NCI-H146 treated with DMSO at 0.1 percent for 48 hours (cell line): ENCODE data around the gene CTTN.
"Not testable (repeated sequence)": the region's sequence is repeated elsewhere in the genome, so short reads cannot be mapped to it uniquely, and the experiment has no call there.

ENCODE experiments used
- DNase-seq: peaks from one replicate; lab custom pipeline; 2025; ENCODE audit not compliant: unreplicated experiment; lab: John Stamatoyannopoulos, UW

Gene CTTN

DNA sequence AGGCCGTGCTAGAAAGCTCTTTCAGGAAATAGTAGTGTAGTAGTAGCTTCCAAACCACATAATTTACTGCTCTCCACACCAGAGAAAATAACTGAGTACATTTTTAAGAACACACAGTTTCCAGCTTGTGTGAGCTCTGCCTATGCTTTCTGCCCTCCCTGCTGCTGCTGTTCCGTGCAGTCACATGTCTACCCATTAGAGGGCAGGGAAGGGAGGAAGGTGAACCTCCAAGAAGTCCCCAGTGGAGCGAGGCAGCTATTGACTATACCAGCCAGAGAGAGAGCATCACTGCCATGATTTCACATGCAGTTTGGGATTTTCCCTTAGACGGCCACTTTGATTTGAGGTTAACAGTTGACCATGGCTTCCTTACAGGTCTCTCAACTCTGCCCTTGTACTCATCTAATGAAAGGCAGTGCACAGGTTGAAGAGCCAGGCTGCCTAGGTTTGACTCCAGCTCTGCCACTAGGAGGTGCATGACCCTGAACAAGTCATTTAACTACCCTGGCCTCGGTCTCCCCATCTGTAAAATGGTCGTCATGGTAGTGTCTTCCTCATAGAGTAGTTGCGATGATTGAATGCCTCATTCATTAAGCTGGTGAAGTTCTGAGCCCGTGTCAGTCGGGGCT is 19.7 kb upstream of the CTTN start:
- no peak for DNase-seq

DNA sequence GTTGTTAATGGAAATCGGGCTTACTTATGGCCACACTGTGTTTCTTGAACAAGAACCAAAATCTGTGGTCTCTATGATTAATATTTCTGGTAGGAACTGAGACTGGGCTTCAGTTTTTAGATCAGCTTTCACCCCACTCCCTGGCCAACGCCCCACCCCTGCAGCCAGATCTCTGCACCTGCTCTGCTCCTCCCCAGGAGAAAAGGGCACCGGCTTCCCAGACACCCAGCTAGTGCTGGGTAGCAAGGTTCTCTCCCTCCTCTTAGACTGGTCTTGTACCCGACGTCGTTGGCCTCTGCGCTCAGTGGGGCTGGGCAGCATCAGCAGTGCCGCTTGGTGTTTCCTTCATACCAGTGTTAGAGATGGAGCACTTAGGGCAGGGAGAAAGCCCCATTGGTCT is 17.0 kb upstream of the CTTN start:
- DNase-seq = no peak

DNA sequence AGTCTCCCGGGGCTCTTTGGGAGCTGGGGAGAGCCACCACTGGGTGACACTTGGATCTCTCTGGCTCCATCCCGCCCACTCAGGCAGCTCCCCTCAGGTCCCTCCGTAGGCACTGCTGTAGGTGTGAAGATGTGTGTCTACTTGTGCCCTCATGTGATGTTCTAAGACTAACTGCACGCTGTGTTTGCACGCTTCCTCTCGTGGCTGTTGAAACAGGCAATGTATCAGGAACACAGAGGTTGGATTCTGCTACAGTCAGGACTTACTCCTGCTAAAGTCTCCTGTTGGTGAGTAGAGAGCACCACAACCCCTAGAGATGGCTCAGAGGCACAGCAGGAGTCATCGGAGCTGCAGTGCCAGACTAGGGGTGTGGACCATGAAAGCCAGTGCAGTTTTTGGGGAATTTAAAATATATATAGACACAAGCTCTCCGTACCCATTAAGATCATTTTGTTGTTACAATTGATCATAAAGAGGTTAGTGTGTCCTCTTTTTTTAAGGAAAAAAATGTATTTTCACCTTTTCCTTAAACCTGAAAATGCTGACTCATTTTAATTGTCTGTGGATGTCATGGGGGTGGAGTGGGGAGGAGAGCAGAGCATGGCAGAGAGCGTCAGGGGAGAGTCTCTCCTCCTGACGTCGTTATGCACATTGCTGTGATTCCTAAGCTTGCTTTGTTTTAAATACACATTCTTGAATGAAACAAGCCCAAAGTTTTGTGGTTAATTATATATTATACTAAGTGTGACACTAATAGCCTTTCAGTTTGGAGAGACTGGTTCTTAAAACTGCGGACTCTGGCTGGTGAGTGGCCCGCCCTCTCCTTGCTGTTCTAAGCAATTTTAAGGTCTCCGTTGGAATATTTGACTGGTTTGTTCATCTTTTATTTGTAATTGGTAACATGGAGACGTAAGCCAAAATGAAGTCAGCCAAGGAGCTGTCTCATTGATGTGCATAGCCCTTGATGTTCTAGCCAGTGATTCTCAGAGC is 16.2 kb upstream of the CTTN start:
- no peak for DNase-seq

DNA sequence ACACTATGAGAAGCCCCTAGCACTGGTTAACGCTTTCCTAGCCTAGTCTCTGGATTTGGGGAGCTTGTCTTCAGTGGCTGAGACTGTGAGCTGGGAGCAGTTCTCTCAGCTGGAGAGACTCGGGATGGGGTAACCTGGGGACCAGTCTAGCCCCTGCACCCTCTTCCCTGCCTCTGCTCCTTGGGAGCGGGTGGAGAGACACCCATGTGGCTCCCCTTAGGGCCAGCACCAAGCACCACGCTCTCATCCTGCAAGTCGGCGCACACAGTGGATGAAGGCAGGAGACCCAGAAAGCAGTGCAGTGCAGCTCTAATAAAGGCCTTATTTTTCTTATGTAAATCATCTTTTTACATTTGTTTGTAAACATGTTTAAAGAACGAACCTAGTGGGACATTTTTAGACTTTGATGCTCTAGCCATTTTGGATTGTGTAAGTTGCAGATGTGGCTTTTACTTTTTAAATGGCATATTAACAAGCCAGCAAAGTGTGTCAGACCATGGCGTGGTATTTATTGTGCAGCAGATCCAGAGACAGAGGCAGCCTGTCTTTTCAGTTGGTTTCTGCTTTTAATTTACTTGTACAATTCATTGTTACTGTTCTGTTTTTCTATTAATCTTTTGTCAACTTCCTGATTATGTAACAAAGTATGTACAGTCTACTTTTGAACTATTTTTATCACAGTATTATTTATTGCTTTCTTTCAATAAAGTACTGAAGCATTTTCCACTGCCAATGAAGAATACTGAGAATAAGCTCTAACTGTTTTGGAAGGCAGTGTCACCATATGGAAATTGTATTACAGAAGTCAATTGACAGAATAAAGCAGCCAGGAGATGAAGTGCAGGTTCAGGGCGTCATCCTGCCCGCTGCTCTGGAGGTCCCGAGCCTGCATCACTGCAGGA is 14.4 kb upstream of the CTTN start:
- no peak for DNase-seq

DNA sequence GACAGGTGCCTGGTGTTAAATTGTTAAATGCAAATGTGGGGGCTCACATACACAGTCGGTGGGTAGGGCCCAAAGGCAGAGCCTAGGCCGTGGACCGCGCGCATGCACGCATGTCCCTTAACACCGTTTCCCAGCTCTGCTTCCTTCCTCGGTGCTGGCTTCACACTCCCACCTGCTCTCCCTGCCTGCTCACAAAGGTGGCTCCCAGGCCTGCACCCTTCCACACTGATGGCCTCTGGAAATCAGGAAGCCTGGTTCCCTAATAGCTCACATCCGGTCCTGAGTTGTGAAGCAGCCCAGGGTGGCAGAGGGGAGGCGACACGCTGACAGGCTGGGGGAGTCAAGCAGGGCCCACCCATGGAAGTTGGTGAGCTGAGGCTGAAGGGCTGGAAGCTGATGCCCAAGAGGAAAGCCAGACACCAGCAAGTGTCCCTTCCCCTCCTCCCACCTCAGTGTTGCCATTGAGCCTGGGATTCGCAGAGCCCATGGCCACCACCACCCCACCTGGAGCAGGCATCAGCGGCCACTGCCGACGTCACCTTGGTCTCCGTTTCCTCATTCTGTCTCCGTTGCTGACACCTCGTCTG is 13.7 kb upstream of the CTTN start:
- DNase-seq = no peak

DNA sequence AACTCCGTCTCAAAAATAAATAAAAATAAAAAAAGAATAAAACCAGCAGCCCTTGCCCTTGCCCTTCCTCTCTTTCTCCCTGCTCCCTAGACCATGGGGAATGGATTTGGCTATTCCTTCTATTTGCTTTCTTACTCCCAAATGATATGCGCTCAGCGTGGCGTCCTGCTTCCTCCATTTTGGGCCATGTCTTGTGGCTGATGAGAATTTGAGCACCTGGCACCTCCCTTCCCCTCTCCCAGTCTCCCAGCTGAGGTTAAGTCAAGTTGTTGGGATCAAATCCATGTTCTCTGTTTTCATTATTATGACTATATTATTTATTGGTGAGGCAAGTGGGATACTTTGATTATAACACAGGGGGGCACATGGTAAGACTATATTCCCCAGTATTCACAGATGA is 10.8 kb upstream of the CTTN start:
- no peak for DNase-seq

DNA sequence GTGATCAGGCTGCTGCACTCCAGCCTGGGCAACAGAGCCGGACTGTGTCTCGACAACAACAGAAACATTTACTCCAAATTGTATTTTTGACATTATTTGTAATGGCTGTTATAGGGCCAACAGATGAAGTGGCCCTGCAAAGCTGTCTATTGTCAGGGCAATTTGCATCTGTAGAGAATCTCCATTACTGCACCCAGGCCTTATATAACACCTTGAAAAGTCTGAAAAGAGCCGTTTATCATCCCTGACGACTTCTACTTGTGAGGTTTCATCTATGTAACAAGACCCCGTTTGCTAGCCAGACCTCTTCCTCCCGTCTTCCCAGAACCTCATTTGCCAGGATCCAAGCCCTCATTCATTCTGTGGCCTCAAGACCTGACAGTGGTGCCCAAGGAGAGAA is 9.1 kb upstream of the CTTN start:
- no peak for DNase-seq

DNA sequence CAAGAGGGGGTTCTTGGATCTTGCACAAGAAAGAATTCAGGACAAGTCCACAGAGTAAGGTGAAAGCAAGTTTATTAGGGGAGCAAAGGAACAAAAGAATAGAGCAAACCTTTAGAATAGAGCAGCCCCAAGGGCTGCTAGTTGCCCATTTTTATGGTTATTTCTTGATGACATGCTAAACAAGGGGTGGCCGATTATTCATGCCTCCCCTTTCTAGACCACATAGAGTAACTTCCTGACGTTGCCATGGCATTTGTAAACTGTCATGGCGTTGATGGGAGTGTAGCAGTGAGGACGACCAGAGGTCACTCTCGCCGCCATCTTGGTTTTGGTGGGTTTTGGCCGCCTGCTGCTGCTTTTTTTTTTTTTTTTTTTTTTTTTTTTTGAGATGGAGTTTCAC is 7.4 kb upstream of the CTTN start:
- DNase-seq = not testable (repeated sequence)

DNA sequence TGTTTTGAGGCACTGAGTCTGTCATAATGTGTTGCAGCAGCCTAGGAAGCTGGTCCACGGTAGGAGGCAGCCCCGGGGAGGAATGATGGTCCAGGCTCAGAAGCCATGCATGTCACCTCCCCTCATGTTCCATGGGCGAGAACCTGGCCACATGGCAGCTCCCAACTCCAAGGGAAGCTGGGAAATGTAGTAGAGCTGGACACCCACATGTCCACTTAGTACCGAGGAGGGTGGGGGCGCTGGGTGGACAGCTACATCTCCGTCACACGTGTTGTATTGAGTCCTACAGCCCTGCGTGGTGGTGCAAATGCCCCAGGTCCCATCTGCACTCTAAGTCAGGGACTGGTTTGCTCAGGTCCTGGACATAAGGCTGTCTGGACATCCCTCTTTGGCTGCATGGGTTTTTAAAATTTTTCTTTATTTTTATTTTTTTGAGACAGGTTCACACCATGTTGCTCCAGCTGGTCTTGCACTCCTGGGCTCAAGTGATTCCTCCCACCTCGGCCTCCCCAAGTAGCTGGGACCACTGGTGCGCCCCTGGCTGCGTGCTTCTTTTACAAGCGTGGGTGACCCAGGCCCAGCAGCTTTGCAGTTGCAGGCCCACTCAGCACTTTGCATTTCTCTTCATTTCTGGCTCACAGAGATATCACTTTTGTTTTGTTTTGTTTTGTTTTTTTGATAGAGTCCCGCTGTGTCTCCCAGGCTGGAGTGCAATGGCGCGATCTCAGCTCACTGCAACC is 3.9 kb upstream of the CTTN start:
- DNase-seq = no peak

DNA sequence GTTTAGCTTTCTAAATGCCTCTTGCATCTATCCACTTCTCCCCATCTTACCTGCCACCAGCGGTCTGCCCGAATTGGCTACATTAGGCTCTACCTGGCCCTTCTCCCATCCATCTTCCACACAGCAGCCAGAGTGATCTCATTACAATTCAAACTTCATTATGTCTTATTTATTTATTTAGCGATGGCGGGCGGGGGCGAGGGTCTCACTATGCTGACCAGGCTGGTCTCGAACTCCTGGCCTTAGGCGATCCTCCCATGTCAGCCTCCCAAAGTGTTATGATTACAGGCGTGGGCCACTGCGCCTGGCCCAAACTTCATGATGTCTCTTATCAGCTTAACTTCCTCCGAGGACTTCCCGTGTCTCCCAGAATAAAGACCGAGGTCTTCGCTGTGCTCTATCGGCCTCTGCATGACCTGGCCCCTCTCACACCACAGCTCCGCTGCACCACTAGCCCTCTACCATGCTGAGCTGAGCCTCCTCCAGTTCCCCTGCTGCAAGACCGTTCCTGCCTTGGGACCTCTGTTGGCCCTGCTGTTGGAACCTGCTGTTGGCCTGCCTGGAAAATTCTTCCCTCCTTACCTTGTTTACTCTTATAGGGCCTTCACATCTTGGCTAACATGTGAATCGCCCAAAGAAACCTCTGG is 870 bp upstream of the CTTN start:
- peak; percentile 33 for DNase-seq

DNA sequence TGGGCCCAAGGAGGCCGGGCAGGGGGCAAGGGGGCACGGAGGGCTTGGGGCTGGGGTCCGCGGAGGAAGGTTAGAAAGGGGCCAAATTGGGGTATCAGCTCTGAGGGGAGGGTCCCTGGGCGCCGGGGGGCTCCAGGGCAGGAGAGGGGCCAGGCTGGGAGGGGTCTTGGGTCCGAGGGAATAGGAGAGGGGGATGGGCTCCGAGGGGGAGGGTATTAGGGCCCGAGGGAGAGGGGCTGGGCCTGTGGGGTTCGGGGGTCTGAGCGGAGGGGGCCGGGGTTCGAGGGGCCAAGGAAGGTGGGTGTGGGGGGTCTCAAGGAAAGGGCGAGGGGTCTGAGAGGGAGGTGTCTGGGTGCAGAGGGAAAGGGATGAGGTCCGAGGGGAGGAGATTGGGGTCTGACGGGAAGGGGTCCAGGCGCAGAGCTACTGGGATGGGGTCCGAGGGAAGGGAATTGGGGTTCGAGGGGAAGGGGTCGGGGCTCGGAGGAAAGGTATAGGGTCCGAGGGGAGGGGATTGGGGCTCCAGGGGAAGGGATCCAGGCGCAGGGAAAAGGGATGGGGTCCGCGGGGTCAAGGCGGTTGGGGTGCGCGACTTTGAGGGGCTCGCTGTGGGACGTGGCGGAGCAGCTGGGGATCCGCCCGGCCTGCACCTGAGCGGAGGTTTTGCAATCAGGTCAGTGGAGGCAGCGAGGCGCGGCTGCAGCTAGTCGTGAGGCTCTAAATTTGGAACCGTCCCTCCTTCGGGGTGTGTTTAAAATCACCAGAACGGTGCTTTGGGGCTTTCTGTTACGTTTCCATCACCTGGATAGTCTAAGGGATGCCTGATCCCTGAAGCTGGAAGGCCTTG is 728 bp downstream of the CTTN start:
- DNase-seq = no peak

DNA sequence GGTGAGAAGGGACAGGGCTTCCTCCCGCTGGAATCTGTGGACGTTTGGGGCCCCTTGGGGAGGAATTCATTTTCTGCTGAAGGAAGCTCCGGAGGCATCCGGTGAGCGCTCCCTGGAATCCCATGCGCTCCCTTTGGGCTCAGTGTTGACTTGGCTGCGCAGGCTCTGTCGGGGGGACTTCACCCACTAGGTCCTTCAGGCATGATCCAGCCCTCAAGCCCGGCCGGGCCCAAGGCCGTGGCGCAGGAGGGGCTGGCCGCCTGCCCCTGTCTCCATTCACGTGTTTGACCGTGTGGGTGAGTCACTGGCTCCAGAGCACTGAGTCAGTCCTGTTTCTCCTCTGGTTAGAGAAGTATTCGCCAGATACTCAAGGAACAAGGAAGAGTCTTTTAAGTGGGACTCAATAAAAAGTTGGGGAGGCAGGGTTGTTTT is 1.4 kb downstream of the CTTN start:
- no peak for DNase-seq

DNA sequence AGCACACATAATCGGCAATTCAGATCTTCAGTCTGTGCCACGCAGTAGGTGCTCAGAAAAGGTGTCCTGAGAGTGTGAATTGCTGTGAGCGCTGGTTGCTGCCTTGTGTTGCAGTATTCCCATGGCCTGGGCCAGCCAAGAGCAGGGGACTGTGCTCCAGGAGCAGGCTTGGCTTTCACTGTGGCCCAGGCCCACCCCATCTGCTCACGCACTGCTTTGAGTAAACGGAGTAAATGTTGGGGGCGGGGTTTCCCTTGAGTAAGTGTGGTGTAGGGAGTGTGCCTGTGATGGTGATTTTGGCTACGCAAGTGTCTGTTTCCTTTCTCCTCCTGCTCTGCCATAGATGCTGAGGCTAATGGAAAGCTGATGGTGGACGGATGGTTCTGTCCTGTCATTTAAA is 2.3 kb downstream of the CTTN start:
- DNase-seq = no peak

DNA sequence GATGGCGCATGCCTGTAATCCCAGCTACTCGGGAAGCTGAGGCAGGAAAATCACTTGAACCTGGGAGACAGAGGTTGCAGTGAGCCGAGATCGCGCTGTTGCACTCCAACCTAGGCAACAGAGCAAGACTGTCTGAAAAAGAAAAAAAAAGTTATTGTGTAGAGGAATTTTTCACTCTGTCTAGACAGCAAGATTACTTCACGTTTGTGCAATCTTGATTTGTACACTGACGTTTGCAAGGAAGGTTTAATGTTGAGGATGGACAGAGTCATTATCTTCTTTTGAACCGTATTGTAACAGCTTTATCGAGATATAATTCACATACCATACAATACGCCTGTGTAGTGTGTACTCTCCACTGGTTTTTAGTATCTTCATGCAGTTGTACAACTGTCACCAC is 3.7 kb downstream of the CTTN start:
- no peak for DNase-seq

DNA sequence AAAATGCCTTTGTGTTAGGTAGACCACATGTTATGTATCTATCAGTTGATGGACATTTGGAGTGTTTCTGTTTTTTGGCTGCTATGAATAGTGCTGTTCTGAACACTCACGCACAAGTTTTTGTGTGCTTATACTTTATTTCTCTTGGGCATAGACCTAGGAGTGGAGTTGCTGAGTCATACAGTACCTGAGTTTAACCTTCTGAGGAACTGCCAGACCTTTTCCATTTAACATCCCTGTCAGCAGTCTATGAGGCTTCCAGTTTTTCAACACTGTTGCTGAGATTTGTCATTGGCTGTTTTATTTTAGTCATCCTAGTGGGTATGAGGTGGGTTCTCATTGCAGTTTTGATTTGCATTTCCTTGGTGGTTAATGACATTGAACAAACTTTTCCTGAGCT is 4.4 kb downstream of the CTTN start:
- DNase-seq = no peak

DNA sequence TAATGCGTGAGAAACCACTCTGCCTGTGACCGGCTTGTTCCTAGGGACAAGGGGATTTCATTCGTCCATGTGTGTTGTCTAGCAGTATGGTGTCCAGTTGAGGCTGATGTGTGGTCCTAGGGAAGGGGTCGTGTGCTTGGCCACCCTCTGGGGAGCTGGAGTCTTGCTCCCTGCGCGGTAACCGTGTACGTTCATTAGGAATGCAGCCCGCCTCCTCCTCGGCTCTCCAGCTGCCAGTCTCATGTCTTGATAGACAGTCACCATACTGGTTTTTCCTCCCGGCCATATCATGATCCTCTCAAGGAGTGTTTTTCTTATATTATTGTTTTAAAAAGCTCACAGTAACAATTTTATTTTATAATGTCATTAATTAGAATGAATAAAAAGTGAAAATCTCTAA is 5.9 kb downstream of the CTTN start:
- no peak for DNase-seq

DNA sequence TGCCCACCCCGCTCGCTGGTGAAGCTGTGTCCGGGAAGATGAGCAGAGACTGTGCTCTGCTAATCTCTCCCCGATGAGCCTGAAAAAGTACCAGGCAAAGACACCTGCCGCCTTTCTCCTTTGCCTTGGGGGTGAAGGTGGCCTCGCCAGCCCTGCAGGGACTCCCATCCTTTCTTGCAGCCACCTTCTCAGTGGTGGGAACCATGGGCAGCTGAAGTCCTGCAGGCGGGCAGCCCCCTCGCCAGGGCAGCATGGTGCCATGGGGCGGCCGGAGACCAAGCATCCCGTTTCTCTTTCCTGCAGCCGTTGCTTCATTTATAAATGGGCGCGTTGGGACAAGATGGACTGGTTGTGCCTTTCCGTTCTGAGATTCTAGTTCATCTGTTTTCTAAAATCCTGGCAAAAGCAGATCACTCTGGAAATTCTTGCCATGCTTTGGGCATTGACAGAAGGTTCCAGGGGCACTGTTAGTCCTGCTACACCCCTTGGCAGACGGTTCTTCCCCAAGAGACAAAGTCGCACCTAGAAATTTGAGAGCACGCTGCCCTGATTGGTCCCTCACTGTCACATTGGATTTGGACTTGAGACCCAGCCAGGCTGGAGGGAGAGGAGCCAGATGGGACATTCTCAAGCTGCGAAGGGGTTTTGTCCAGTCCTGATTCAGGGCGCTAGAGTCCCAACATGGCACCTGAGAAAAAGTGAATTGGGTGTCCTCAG is 7.5 kb downstream of the CTTN start:
- DNase-seq = no peak

DNA sequence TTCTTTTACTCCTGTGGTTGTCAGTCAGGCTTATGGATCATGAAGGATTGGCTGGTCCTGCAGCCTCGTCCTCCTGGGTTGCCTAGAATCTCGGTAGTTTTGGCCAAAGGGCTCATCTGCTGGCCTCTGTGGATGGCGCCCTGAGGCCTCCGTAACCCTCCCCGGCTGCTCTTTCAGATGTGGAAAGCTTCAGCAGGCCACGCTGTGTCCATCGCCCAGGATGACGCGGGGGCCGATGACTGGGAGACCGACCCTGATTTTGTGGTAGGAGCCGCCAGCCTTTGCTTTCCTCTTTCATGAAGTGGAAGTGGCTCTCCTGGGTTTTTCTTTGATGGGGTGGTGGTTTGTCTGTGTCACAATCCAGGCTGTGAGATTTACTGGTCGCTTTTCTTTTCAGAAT is 8.8 kb downstream of the CTTN start:
- no peak for DNase-seq
